Peyer's patch (tissue), 4 donors: ENCODE data around the gene ZBTB22. TPM values are rescaled to one million over a fixed set of nuclear protein-coding genes. Genes with fewer than 3 reads are reported as not detected.

Source experiments
- DNase-seq, 3 donors: peaks; one replicate each; pipeline ENCODE4 v3.0.0-alpha.2; 2017 to 2019
- H3K27ac ChIP-seq, 4 donors: fragments of 200-600 bp; sonication (generic); one replicate each; pipeline ENCODE4 v1.5.1; 2016 to 2019
- H3K27me3 ChIP-seq, 2 donors: fragments of 200-600 bp; sonication (generic); one replicate each; pipeline ENCODE4 v1.5.1; 2019
- H3K36me3 ChIP-seq, 3 donors: fragments of 200-600 bp; sonication (generic); one replicate each; pipeline ENCODE4 v1.5.1; 2016 to 2019
- H3K4me1 ChIP-seq, 4 donors: fragments of 200-600 bp; sonication (generic); one replicate each; pipeline ENCODE4 v1.5.1; 2016 to 2019
- H3K4me3 ChIP-seq, 4 donors: fragments of 200-600 bp; sonication (generic); 1 replicate in 3 of 4; 2 replicates in 1 of 4; pipeline ENCODE4 v1.5.1; 2016 to 2019; ENCODE audit warnings: mild to moderate bottlenecking in 1 of 4
- H3K9me3 ChIP-seq, 4 donors: fragments of 200-600 bp; sonication (generic); one replicate each; pipeline ENCODE4 v1.5.1; 2016 to 2019; ENCODE audit warnings: mild to moderate bottlenecking in 1 of 4
- POLR2A ChIP-seq, 2 donors: fragments of 450-650 bp; IDR thresholded peaks; one replicate each; pipeline ENCODE4 v1.5.1; 2017; ENCODE audit warnings: antibody characterized with exemption in 2 of 2, mild to moderate bottlenecking in 2 of 2, moderate library complexity in 2 of 2
- total RNA-seq, 4 donors: library from RNA; depleted of rRNA; stranded (reverse); fragments of >200 nt; gene quantifications; one replicate each; pipeline ENCODE4 v1.1.0, GENCODE V29; 2016
- TF ChIP-seq, protein P1 (sequence below), 6 experiments: fragments of 450-650 bp in 4 of 6; fragments of 200-600 bp in 2 of 6; sonication (generic) in 1 of 6; IDR thresholded peaks; one replicate each; pipeline ENCODE4 v1.5.1; 2017 to 2019; ENCODE audit warnings: antibody characterized with exemption in 6 of 6, mild to moderate bottlenecking in 3 of 6, moderate library complexity in 1 of 6

The ZBTB22 gene
- total RNA-seq, 4 donors from 2014 or later = 11.6 to 27.6 (median 20.2) TPM

DNA sequence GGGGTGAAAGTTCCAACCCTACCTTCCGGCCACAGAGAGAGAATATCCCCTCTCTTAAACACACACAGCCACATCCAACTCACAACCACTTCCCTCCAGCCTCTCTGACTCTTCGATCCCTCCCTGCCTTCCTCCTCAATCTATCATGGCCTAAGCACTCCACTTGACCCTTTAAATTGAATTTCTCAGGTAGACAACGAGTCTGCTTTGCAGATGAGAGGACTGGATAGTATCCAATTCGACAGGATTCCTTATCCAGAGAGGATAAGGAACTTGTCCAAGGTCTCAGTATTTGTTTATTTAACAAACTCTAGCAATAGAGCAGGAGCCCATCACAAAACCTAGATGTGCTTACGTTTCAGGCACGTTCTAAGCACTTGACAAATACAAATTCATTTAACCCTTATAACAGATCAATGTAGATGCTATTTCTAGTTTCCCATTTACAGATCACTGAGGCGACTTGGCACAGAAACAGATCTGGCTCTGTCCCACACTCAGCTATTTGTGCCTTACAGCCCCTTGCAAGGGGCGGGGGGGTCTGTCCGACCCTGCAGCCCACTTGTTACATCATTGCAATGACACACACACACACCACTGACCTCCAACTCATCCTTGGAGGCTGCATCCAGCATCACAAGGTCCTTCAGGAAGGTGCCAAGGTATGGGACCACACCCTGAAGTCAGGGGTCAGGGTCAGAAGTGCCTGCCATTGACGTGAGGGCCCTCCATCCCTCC, 23.3 kb downstream of the ZBTB22 start:
- Histone ChIP-seq H3K27me3 (no peaks in the 10 kb centered on the region), H3K9me3 (no peaks in the 10 kb centered on the region), H3K27ac (no peak overlapping the region), H3K4me3 (no peak overlapping the region), H3K4me1 (peaks cover 5 to 20% (median 9%) of the 10 kb centered on the region in 4 donors), H3K36me3 (peaks cover 0 to 42% (median 0%) of the 10 kb centered on the region in 3 donors)
- TF ChIP-seq, protein P1, sequence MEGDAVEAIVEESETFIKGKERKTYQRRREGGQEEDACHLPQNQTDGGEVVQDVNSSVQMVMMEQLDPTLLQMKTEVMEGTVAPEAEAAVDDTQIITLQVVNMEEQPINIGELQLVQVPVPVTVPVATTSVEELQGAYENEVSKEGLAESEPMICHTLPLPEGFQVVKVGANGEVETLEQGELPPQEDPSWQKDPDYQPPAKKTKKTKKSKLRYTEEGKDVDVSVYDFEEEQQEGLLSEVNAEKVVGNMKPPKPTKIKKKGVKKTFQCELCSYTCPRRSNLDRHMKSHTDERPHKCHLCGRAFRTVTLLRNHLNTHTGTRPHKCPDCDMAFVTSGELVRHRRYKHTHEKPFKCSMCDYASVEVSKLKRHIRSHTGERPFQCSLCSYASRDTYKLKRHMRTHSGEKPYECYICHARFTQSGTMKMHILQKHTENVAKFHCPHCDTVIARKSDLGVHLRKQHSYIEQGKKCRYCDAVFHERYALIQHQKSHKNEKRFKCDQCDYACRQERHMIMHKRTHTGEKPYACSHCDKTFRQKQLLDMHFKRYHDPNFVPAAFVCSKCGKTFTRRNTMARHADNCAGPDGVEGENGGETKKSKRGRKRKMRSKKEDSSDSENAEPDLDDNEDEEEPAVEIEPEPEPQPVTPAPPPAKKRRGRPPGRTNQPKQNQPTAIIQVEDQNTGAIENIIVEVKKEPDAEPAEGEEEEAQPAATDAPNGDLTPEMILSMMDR (IDR thresholded peaks at IDR 0.05) = no peak
- TF ChIP-seq POLR2A (IDR thresholded peaks at IDR 0.05) = no peak
- DNase-seq = no peak

DNA sequence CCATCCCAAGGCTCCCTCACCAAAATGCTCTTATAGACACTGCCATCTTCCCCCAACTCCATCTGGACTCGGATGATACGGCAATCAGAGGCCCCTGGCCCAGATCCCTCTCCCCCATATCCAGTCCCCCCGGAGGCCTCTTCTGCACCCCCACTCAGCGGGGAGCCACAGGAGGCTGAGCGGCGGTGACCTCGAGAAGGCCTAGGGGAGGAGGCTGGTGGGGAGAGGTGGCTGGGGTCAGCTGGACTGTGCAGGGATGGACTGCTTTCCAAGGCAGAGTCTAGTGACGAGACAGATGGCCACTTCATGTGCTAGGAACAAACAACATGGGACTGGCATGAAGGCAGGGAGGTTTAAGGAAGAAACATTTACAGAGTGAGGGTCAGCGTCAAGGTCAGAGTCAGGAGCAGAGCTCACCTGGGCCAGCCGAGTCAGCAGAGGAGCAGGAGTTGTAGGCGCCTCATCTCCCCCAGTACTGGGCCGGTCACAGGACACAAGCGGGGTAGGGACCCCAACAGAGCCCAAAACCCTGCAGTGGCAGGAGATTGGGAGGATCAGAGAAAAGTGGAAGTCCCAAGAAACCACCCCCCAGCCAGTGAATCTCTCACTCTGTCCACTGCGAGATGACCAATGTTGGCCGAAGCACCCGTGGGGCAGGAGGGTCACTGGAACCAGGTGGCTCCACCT, 24.4 kb downstream of the ZBTB22 start:
- Histone ChIP-seq H3K4me1 (peaks cover 5 to 25% (median 14%) of the 10 kb centered on the region in 4 donors), H3K27ac (no peak overlapping the region), H3K36me3 (peaks cover 0 to 42% (median 0%) of the 10 kb centered on the region in 3 donors), H3K9me3 (no peaks in the 10 kb centered on the region), H3K4me3 (no peak overlapping the region), H3K27me3 (no peaks in the 10 kb centered on the region)
- TF ChIP-seq, protein P1 (IDR thresholded peaks at IDR 0.05) = no peak
- TF ChIP-seq POLR2A (IDR thresholded peaks at IDR 0.05) = no peak
- DNase-seq = no peak

DNA sequence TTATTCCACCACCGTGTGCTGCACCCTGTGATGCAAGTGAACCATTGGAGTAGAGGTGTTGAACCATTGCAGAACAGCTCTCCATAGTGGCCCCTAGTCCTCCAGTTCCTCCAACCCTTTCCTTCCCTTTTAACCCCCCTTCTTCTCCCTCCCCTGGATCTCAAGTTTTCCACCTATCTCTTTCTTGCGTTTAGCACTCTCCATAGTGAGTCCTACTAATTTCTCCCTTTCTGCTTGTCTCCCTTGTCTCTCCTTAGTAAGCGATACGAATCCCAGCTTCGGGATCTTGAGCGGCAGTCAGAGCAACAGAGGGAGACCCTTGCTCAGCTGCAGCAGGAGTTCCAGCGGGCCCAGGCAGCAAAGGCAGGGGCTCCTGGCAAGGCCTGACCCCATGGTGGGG, 27.1 kb downstream of the ZBTB22 start:
- TF ChIP-seq, protein P1 (IDR thresholded peaks at IDR 0.05) = no peak
- TF ChIP-seq POLR2A (IDR thresholded peaks at IDR 0.05) = no peak
- no peak for DNase-seq
- H3K27me3 ChIP-seq = no peaks in the 10 kb centered on the region
- H3K4me1 ChIP-seq = peaks cover 5 to 20% (median 11%) of the 10 kb centered on the region in 4 donors
- H3K9me3 ChIP-seq = no peaks in the 10 kb centered on the region
- peaks cover 0 to 56% (median 0%) of the 10 kb centered on the region in 3 donors for H3K36me3 ChIP-seq
- no peak overlapping the region for H3K27ac ChIP-seq
- H3K4me3 ChIP-seq = peak overlapping the region in 2 of 4 donors; percentile 73 to 86

DNA sequence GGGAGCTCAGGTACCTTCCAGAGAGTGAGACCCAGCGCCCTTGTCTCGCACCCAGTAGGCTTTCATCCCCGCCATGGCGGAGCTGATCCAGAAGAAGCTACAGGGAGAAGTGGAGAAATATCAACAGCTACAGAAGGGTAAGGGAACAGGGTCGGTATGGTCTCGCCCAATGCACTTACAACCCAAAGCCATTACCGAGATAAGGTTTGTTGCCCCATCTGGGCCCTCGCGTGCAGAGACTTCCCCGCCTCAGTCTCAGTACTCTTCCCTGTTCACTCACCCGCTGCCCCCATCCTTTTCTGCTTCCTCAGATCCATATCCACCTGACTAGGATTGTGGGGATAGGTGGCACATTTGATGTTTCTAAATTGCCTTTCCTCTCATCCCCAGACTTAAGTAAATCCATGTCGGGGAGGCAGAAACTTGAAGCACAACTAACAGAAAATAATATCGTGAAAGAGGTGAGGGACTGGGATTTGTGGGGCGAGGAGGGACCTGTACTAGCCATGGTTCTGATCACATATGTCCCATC, 27.7 kb downstream of the ZBTB22 start:
- peak overlapping the region; percentile 60 to 80 (median 69) for H3K27ac ChIP-seq
- H3K9me3 ChIP-seq = no peaks in the 10 kb centered on the region
- peaks cover 0 to 56% (median 0%) of the 10 kb centered on the region in 3 donors for H3K36me3 ChIP-seq
- H3K4me1 ChIP-seq = peaks cover 5 to 20% (median 11%) of the 10 kb centered on the region in 4 donors
- no peak for TF ChIP-seq POLR2A (IDR thresholded peaks at IDR 0.05)
- TF ChIP-seq, protein P1 (IDR thresholded peaks at IDR 0.05) = no peak
- peak overlapping the region; percentile 66 to 86 (median 70) for H3K4me3 ChIP-seq
- no peaks in the 10 kb centered on the region for H3K27me3 ChIP-seq
- DNase-seq = no peak

DNA sequence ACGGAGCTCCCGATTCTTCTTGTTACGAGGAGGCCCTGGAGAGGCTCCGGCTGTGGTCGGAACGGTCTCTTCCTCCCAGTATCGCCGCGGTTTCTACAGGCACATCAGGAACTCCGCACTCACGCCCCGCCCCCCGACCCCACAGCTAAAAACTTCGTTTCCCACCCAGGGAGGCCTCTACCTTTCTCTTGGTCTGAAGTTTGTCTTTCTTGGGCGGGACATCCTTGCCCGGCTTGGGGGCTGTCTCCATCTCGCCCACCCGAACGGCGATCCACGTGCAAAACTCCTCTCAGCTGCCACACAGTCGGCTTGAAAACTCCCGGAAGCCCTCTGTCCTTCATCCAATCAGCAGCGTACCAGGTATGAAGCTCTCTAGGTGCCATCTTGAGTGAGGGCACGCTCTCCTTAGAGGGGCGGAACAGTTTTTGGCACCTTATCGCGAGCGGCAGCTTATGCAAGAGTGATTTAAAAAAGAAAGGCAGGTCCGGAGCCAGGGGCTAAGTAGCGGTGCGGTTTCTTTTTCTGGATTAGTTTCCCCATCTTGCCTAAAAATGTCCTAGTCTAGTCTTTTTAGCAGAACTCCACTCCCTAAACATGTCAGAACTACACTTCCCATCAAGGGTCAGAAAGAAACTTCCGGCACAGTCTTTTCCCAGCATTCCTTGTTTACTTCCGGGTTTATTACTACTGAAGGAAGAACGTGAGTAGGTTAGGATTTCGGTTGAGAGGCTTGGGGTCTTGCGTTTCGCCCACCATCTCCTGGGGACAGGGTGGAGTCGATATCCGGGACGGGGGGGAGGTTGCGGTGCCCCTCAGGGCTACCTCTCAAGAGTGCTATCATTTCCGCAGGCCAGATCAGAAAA, 28.4 kb downstream of the ZBTB22 start, which contains the start of the genes PFDN6 and WDR46:
Gene PFDN6 (plus strand): TSS at position 681 of the 863 bp plus-strand sequence. CDS start 256 bp downstream, outside the sequence.
Gene WDR46 (minus strand): TSS at position 319 of the 863 bp plus-strand sequence. CDS start 69 bp downstream, at position 250.
- DNase-seq = peak; percentile 82 to 93 (median 82)
- Histone ChIP-seq H3K4me1 (peaks cover 5 to 20% (median 11%) of the 10 kb centered on the region in 4 donors), H3K27me3 (no peaks in the 10 kb centered on the region), H3K36me3 (peaks cover 0 to 62% (median 0%) of the 10 kb centered on the region in 3 donors), H3K4me3 (peak within 1 kb of the TSS; percentile 66 to 86 (median 70)), H3K27ac (peak within 1 kb of the TSS; percentile 60 to 80 (median 69)), H3K9me3 (no peaks in the 10 kb centered on the region)
- TF ChIP-seq, protein P1 (IDR thresholded peaks at IDR 0.05) = no peak
- peak in 1 of 2 donors; percentile 16 for TF ChIP-seq POLR2A (IDR thresholded peaks at IDR 0.05)
